Measurements from ENCODE around the gene ASGR2.

- TF ChIP-seq GATA2 (IDR thresholded peaks at IDR 0.05; ENCODE audit: low read depth, low read length) (no peak), GATA3 (IDR thresholded peaks at IDR 0.05; ENCODE audit: low read depth, low read length) (no peak)
Measured at GRCh38 chr17:7133916-7134315, 19.3 kb upstream of the ASGR2 start.

All from SH-SY5Y (cell line).